GM11168 (cell line): ENCODE results near the gene MADD.

Experiments used
- in situ Hi-C: fragments of 300-500 bp; cut with MboI; formaldehyde crosslinking; loops from one replicate; pipeline ENCODE4 v1.12.0; 2022; ENCODE audit warnings: low sequenced_read_pairs; ENCODE audit not compliant: unreplicated experiment

The MADD gene

DNA sequence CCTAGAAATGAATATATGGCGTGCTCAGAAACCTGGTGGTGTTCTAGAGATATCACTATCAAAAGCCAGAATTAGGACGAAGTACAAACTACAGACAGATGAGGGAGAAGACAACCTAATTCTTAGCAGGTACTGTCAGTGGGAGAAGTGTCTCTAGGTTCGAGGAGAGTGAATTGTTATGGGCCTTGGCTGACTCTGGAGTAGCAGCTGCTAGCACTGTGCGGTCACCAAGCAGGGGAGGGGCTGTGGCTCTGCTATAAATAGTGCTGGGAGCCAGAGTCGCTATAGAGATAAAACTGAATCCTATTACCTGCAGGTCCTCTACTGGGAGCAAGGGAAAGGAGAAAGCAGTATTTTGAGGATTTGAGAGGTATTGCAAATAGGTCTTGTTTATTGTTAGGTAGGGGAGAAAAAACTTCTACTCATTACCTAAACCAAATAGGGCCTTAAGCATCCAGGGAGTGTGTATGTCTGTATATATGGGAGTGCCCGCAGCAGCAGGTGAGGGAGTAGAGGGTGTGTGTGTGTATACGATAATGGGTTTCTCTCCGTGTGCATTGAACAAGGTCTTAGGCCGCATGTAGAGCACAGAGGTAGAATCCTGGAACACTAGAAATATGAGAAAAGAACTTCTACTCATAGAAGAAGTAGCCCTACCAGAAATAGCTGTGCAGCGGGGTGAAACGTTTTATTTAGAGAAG is 2.2 kb downstream of the MADD start:
- in situ Hi-C loops: no loop called here

DNA sequence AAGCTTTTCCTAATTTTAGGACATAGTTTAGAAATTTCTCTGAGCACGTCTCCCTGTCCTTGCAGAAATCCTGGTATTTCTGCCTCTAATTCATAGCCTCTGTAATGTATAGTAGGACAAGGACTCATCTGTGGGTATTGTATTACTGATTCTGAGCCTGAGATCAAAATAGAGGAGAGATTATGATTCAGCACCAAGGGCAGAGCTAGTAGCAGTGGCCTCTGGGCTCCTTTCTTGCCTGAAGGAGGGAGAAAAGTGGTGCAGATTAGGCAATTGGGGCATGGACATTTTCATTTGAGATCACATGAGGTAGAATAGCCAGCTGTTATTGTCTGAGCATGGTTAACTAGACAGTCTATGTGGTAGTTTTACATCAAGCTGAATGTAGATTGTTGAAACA is 2.8 kb downstream of the MADD start:
- in situ Hi-C loops: no loop called here

DNA sequence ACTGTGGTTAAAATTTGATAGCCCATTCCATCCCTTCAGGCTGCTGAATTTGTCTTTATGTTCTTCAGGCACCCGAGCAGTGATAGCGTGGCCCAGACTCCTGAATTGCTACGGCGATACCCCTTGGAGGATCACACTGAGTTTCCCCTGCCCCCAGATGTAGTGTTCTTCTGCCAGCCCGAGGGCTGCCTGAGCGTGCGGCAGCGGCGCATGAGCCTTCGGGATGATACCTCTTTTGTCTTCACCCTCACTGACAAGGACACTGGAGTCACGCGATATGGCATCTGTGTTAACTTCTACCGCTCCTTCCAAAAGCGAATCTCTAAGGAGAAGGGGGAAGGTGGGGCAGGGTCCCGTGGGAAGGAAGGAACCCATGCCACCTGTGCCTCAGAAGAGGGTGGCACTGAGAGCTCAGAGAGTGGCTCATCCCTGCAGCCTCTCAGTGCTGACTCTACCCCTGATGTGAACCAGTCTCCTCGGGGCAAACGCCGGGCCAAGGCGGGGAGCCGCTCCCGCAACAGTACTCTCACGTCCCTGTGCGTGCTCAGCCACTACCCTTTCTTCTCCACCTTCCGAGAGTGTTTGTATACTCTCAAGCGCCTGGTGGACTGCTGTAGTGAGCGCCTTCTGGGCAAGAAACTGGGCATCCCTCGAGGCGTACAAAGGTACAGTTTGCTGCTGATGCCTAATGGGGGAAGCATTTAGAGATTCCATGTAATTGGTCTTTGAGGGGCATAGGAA is 4.7 kb downstream of the MADD start:
- in situ Hi-C loops: no loop called here

DNA sequence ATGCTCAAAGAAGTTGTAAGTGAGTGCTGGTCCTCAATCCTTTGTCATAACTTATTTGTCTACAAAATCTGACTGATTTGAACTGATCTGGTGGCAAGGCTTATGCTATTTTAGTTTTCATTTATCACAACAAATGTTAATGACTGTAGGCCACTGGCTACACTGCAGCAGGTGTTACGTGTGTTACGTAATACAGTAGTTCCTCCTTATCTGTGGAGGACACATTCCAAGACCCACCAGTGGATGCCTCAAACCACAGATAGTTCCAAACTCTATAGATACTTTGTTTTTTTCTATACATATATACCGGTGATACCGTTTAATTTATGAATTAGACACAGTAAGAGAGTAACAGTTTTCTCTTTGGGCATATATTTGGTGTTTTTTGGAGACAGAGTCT is 7.0 kb downstream of the MADD start:
- in situ Hi-C loops: no loop called here

DNA sequence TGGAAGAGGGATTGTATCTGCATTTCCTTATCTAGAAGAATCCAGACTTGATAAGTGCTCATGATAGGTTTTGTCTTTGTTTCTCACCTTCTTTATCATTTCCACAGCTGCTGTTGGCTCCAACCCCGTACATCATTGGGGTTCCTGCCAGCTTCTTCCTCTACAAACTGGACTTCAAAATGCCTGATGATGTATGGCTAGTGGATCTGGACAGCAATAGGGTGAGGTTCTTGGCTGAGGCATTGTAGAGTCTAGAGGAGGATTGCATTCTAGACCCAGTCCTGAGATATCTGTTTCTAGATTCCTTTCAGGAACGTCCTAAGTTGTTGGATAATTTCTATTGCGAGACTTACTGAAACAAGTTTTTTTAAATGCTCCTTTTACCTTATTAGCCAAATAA is 8.1 kb downstream of the MADD start:
- in situ Hi-C loops: no loop called here

DNA sequence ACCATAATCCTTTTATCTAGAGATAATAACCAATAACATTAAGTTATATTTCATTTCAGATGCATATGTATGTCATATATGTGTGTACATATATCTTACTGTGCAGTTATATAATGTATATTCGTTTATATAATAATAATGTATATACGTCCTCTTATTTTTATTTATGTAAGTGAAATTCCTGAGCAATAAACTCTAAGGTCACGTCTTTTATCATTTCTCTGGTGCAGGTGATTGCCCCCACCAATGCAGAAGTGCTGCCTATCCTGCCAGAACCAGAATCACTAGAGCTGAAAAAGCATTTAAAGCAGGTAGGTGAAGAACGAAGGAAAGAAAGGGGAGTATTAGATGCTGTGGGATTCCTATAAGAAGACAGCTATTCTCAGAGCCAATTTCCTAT is 8.8 kb downstream of the MADD start:
- in situ Hi-C loops: no loop called here

DNA sequence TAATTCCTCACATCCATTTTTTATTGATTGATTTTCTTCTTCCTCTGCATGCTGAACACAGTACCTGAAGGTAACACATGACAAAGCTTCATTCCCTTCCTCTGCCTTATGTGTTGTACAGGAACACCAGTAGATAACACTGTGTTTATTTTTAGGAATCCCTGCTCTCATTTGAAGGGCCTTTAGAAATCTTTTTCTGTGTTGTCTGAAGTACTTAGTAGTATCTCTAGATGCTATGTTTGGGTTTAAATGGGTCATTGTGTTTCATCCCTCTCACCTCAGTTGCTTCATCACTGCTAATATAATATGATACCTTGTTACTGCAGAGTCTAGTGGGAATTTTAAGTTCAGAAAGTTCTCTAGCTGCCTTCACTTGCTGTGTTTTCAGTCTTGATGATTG is 10.2 kb downstream of the MADD start:
- in situ Hi-C loops: no loop called here

DNA sequence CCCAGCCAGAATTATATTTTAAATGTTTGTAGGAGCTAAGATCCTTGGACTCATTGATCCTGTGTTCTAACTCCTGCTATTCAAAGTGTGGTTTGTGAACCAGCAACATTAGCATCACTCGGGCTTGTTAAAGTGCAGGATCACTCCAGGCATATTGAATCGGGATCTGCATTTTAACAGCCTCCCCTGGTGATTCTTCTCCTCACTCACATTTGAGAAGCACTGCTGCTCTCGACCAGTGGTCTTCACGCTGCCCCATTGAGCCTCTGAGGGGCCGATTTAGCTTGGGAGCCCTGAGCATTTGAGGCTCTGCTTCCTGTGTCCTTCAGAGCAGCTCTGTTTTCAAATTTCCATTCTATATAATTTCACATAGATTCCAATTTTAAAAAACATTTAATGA is 10.9 kb downstream of the MADD start:
- in situ Hi-C loops: no loop called here

DNA sequence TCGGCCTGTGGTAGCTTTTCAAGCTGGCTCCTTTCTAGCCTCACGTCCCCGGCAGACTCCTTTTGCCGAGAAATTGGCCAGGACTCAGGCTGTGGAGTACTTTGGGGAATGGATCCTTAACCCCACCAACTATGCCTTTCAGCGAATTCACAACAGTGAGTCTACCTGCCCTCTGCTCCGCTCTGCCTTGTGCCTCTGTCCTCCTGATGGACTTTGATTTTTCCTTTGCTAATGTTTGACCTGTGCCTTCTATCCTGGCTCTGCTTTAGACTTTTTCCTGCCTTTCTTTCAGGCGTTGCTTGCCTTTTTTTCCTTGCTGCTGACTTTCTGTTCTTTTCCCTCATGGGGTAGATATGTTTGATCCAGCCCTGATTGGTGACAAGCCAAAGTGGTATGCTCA is 12.5 kb downstream of the MADD start:
- in situ Hi-C loops: no loop called here

DNA sequence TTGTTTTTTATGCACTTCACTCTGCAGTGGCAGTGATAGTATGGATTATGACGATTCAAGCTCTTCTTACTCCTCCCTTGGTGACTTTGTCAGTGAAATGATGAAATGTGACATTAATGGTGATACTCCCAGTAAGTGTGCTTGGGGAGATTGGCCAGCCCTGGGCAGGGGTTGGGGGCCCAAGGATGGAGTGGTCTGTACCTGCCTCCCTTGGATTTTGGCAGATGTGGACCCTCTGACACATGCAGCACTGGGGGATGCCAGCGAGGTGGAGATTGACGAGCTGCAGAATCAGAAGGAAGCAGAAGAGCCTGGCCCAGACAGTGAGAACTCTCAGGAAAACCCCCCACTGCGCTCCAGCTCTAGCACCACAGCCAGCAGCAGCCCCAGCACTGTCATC is 14.2 kb downstream of the MADD start:
- in situ Hi-C loops: no loop called here

DNA sequence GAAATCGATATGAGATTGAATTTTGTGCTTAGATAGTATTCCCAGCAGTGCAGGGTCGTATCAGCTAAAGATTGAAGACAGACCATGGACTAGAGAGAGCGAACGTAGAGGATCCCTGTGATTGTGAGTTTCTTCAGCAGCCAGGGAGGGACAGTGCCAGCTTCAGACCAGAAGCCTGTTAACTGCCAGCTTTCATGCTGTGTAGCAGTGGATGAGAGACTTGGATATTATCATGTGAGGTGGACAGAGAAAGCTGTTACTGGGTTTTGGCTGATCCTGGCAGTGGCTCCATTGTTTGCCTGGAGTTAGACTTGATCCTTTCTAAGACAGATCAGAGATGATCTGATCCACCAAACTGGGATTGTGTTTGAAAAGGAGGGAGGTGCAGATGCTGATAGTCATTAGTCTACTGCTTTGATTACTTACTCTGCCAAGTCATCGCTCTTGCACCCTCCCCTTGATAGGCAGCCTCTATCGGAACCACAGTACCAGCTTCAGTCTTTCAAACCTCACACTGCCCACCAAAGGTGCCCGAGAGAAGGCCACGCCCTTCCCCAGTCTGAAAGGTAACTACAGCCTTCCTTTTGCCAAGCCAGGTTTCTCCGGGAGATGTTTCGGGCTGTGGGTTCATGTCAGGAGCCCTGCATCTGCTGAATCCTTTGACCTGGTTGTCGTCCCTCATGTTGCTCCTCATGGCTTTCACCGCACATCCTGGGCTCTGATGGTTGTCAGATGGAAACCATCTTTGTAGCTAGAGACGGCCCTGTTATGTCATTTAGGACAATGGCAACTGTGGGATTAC is 16.2 kb downstream of the MADD start:
- in situ Hi-C loops: no loop called here

DNA sequence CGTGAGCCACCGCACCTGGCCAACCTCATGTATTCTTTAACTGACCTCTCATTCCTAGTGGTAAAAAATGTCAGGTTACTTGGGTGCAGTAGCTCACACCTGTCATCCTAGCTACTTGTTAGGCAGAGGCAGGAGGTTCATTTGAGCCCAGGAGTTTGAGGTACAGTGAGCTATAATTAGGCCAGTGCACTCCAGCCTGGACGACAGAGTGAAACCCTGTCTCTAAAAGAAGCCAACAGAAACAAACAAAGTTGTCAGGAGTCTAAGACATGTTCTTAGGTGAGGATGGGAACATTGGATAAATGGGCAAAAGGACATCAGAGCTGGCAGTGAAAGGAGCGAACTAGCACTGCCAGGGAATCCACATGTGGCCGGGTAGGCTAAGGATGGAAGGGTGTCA is 18.1 kb downstream of the MADD start:
- in situ Hi-C loops: no loop called here

DNA sequence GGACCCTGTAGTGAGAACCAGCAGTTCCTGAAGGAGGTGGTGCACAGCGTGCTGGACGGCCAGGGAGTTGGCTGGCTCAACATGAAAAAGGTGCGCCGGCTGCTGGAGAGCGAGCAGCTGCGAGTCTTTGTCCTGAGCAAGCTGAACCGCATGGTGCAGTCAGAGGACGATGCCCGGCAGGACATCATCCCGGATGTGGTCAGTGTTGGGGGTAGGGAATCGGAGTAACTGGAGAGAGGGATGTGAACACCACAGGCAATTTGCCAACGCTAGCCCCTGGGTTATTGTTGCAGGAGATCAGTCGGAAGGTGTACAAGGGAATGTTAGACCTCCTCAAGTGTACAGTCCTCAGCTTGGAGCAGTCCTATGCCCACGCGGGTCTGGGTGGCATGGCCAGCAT is 19.9 kb downstream of the MADD start:
- in situ Hi-C loops: no loop called here

DNA sequence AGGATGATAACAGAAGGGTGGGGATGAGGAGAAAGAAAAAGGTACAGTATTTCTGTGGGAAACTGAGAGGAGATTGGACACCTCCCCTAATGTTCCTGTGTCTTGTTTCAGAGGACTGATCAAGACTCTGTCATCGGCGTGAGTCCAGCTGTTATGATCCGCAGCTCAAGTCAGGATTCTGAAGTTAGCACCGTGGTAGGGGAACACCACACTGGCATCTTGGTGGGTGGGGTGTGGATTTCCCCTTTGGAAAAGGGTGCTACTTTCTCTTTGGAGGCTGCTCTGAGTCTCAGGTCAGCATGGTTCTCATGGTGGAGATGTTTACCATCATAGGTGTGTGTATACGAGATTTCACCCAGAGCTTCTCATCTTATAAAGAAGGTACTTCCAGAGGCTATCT is 25.5 kb downstream of the MADD start:
- in situ Hi-C loops: no loop called here

DNA sequence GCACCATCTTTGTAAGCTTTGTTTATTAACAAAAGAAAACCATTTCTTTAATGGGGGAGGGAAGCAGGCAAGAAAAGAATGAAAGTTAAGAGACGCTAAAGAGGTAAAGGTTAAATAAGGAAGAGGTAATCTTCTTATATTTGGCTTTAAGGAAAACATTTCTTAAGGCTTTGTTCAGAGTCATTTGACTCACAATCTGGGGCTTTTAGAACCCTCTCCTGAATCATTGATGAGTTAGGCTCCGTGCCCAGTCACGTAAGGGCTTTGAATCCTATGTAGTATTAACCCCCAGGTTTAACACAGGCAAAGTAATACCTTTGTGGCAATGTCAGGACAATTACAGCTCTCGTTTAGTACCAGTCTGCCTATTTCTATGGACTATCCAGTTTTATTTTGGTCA is 26.1 kb downstream of the MADD start:
- in situ Hi-C loops: no loop called here

DNA sequence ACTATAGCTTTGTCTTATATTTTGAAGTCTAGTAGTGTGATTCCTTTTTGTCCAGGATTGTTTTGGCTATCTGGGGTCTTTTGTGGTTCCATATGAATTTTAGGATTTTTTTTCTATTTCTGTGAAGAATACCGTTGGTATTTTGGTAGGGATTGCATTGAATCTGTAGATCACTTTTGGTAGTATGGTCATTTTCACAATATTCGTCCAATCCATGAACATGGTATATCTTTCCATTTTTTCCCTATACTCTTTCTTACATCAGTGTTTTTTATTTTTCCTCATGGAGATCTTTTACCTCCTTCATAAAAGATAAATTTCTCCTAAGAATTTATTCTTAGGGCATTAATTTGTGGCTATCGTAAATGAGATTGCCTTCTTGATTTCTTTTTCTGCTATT is 29.1 kb downstream of the MADD start:
- in situ Hi-C loops: no loop called here

DNA sequence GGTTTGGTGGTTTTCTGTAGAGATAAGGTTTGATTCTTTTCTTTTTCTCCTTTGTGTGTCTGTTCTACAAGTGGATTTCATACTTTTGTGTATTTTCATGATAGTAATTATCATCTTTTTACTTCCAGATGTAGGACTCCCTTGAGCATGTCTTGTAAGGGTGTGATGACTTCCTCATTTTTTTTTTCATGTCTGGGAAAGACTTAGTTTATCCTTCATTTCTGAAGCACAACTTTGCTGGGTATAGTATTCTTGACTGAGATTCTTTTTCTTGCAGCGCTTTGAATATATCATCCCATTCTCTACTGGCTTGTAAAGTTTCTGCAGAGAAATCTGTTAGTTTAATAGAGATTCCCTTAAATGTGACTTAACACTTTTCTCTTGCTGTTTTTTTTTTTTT is 32.9 kb downstream of the MADD start:
- in situ Hi-C loops: no loop called here

DNA sequence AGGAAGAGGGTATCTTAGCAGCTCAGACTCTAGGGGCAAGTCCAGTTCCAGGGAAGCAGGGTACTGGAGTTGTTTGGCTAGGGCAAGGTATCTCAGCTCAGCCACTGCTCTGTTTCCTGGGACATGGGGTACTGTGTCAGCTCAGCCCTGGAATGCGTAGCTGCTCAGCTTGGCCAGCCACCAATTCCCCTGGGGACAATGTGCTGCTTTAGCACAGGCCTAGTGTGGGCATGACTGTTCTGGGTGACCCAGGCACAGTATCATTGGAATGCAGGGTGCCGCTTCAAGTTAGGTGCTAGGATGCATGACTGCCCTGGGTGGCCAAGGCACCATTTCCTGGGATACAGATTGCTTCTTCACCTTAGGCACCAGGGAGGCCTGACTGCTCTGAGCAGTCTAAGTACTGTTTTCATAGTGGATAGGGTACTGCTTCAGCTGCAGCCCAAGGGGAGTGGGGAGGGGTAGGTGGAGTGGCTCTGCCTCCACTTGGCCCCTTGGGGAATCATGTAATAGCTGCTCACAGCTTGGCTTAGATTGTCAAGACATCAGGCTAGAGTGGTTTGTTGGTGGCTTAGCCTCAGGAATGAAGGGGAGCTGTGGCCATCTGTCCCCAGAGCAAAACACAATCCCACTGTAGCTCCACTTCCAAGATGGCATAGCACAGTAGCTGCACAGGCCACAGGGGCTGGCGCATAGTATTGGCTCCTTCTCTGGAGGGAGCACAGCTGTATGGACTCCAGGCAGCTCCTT is 36.0 kb downstream of the MADD start:
- in situ Hi-C loops: no loop called here

DNA sequence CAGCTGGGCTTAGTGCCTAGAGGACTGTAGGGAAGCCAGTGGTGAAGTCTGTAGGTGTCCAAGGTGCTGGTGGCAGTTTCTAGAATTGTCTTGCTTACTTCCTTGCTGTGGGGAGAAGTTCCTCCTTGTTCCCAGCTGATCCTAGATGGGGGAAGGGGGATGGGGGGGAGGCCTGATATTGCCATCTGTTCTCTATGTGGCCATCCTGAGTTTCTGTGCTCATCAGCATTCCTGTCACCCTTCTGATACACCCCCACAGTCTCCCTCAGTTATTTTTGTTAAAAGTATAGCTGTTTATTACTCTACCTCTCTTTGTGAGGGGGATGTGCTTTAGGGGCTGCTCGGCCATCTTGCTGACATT is 36.5 kb downstream of the MADD start:
- in situ Hi-C loops: no loop called here

DNA sequence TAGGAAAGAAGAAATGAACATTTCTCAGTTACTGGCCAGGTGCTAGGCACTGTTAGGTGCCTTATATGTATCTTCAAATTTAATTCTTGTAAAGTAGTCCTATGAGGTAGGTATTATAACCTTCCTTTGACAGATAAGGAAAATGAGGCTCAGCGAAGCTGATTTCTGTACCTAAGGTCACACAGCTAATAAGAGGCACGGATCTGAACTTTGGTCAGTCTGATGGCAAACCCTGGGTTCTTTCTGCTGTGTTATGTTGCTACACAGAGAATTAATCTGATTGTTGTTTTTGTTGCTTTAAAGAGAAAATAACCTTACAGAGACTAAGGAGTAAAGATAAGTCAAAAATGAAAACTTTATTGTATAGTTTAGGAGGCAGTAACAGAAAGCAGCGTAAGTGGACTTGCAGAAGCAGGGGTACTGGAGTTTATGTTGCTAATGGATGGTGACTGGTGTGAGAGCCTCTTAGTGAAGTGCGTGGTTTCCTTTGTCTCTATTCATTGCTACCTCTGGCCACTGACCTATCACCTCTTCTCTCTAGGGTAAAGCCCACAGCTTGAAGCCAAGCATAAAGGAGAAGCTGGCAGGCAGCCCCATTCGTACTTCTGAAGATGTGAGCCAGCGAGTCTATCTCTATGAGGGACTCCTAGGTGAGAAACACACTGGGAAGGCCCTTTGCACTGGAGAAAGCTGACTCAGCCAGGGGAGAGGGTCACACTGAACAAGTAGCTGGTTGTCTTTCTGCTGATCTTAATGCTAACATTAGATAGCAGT is 38.3 kb downstream of the MADD start:
- in situ Hi-C loops: no loop called here
